ENCODE results near the gene LYPD8. TPM values are rescaled to one million over a fixed set of nuclear protein-coding genes. Genes with fewer than 3 reads are reported as not detected.
A peak's percentile ranks its signal among the peaks of the same experiment; 100 is the strongest.

Gene LYPD8
- total and polyA plus RNA-seq, 9 of the 15 experiments (the other 6 are each of a cell fraction or from before 2014, with no cell fraction given) = 0.50 to 2.1 (median 1.3) TPM

GRCh38 chr1:248691567-248692155 lies 63.9 kb downstream of the LYPD8 start (continued):
- no peak for TF ChIP-seq ZKSCAN8 (CRISPR knock-in tag; IDR thresholded peaks at IDR 0.05)
- no peak for TF ChIP-seq TCF7L2 (IDR thresholded peaks at IDR 0.05; ENCODE audit: low read depth, low read length)
- TF ChIP-seq SMAD3 (CRISPR knock-in tag; conservative IDR thresholded peaks at IDR 0.05) = no peak
- TF ChIP-seq ZNF778 (CRISPR knock-in tag; IDR thresholded peaks at IDR 0.05) = no peak
- no peak for TF ChIP-seq HMG20A (CRISPR knock-in tag; conservative IDR thresholded peaks at IDR 0.05)
- TF ChIP-seq ZNF830 (CRISPR knock-in tag; IDR thresholded peaks at IDR 0.05) = no peak
- no peak for TF ChIP-seq NR2C2 (CRISPR knock-in tag; IDR thresholded peaks at IDR 0.05)
- peak; percentile 42 for TF ChIP-seq NR2C2 (tag; IDR thresholded peaks at IDR 0.05)
- no peak for TF ChIP-seq MXI1 (IDR thresholded peaks at IDR 0.05; ENCODE audit: low read depth, low read length)
- TF ChIP-seq THRB (CRISPR knock-in tag; conservative IDR thresholded peaks at IDR 0.05) = no peak
- TF ChIP-seq POU5F1 (IDR thresholded peaks at IDR 0.05; ENCODE audit: borderline replicate concordance, low read depth, low read length, partially characterized antibody) = no peak
- no peak for TF ChIP-seq HDAC2 (IDR thresholded peaks at IDR 0.05)
- no peak for TF ChIP-seq MCM7 (IDR thresholded peaks at IDR 0.05)
- TF ChIP-seq DACH1 (IDR thresholded peaks at IDR 0.05; ENCODE audit: partially characterized antibody) = no peak
- no peak for TF ChIP-seq ADNP (tag; IDR thresholded peaks at IDR 0.05)
- no peak for TF ChIP-seq ZC3H4 (CRISPR knock-in tag; IDR thresholded peaks at IDR 0.05; ENCODE audit: borderline replicate concordance)
- no peak for TF ChIP-seq SRSF7 (optimal IDR thresholded peaks at IDR 0.05; ENCODE audit: low read depth, low read length)
- TF ChIP-seq KDM2B (CRISPR knock-in tag; IDR thresholded peaks at IDR 0.05) = no peak
- TF ChIP-seq RHOXF2B (CRISPR knock-in tag; conservative IDR thresholded peaks at IDR 0.05) = no peak
- peak; percentile 68 to 70; a peak in 3 of 4 replicates for TF ChIP-seq MAZ (CRISPR knock-in tag; conservative IDR thresholded peaks at IDR 0.05 in 1 of 2, IDR thresholded peaks at IDR 0.05 in 1 of 2)
- TF ChIP-seq MCM5 (IDR thresholded peaks at IDR 0.05; ENCODE audit: low read depth) = no peak
- no peak for TF ChIP-seq MXD1 (CRISPR knock-in tag; IDR thresholded peaks at IDR 0.05; ENCODE audit: borderline replicate concordance, poor library complexity, severe bottlenecking)
- TF ChIP-seq NCOA6 (IDR thresholded peaks at IDR 0.05) = no peak
- no peak for TF ChIP-seq ESRRB (CRISPR knock-in tag; IDR thresholded peaks at IDR 0.05; ENCODE audit: borderline replicate concordance)
- TF ChIP-seq RBM15 (IDR thresholded peaks at IDR 0.05; ENCODE audit: insufficient read depth, low read length) = no peak
- TF ChIP-seq ZNF639 (CRISPR knock-in tag; conservative IDR thresholded peaks at IDR 0.05 in 1 of 2, IDR thresholded peaks at IDR 0.05 in 1 of 2) = 0 out of 4 replicates have a peak, but pooled peaks of 1 of the 2 experiments have one; percentile 28
- no peak for TF ChIP-seq CREB1 (IDR thresholded peaks at IDR 0.05)
- peak; percentile 55; the same call in 1 of the 2 replicates for TF ChIP-seq CREB1 (CRISPR knock-in tag; IDR thresholded peaks at IDR 0.05)
- TF ChIP-seq ZNF408 (CRISPR knock-in tag; IDR thresholded peaks at IDR 0.05; ENCODE audit: low read depth) = no peak

All from K562 (cell line).